Vagina (tissue), 2 donors: ENCODE measurements around the gene CTNNA3.

Experiments used
- POLR2A ChIP-seq, 2 donors: fragments of 450-650 bp; IDR thresholded peaks; one replicate each; pipeline ENCODE4 v1.6.1; 2017; ENCODE audit warnings: antibody characterized with exemption in 2 of 2, mild to moderate bottlenecking in 2 of 2, moderate library complexity in 2 of 2
- POLR2AphosphoS5 ChIP-seq, 2 donors: sonication (generic); formaldehyde crosslinking; IDR thresholded peaks; one replicate each; pipeline ENCODE4 v1.9.0; 2017; ENCODE audit warnings: antibody characterized with exemption in 2 of 2, mild to moderate bottlenecking in 2 of 2, low read depth in 1 of 2; ENCODE audit not compliant: insufficient read depth in 1 of 2
- TF ChIP-seq, protein P1 (sequence below), 3 experiments: fragments of 450-650 bp in 2 of 3; fragments of 200-600 bp in 1 of 3; sonication (generic) in 1 of 3; IDR thresholded peaks; one replicate each; pipeline ENCODE4 v1.5.1; 2017 to 2019; ENCODE audit warnings: antibody characterized with exemption in 3 of 3, mild to moderate bottlenecking in 2 of 3, moderate library complexity in 2 of 3

- TF ChIP-seq POLR2A (IDR thresholded peaks at IDR 0.05) (no peak), POLR2AphosphoS5 (IDR thresholded peaks at IDR 0.05; ENCODE audit: insufficient read depth in 1 of 2, low read depth in 1 of 2) (no peak)
- TF ChIP-seq, protein P1, sequence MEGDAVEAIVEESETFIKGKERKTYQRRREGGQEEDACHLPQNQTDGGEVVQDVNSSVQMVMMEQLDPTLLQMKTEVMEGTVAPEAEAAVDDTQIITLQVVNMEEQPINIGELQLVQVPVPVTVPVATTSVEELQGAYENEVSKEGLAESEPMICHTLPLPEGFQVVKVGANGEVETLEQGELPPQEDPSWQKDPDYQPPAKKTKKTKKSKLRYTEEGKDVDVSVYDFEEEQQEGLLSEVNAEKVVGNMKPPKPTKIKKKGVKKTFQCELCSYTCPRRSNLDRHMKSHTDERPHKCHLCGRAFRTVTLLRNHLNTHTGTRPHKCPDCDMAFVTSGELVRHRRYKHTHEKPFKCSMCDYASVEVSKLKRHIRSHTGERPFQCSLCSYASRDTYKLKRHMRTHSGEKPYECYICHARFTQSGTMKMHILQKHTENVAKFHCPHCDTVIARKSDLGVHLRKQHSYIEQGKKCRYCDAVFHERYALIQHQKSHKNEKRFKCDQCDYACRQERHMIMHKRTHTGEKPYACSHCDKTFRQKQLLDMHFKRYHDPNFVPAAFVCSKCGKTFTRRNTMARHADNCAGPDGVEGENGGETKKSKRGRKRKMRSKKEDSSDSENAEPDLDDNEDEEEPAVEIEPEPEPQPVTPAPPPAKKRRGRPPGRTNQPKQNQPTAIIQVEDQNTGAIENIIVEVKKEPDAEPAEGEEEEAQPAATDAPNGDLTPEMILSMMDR (IDR thresholded peaks at IDR 0.05), result no peak
Observed at GRCh38 chr10:65898055-65898454, 1797.9 kb downstream of the CTNNA3 start.
